ENCODE measurements around the gene SMYD4. TPM values are rescaled to one million over a fixed set of nuclear protein-coding genes. Genes with fewer than 3 reads are reported as not detected.
"Not testable (repeated sequence)": the region's sequence is repeated elsewhere in the genome, so short reads cannot be mapped to it uniquely, and the experiment has no call there.

Gene SMYD4
- total RNA-seq, 6 experiments from 2014 or later, result 6.3 to 10.3 (median 8.7) TPM

DNA sequence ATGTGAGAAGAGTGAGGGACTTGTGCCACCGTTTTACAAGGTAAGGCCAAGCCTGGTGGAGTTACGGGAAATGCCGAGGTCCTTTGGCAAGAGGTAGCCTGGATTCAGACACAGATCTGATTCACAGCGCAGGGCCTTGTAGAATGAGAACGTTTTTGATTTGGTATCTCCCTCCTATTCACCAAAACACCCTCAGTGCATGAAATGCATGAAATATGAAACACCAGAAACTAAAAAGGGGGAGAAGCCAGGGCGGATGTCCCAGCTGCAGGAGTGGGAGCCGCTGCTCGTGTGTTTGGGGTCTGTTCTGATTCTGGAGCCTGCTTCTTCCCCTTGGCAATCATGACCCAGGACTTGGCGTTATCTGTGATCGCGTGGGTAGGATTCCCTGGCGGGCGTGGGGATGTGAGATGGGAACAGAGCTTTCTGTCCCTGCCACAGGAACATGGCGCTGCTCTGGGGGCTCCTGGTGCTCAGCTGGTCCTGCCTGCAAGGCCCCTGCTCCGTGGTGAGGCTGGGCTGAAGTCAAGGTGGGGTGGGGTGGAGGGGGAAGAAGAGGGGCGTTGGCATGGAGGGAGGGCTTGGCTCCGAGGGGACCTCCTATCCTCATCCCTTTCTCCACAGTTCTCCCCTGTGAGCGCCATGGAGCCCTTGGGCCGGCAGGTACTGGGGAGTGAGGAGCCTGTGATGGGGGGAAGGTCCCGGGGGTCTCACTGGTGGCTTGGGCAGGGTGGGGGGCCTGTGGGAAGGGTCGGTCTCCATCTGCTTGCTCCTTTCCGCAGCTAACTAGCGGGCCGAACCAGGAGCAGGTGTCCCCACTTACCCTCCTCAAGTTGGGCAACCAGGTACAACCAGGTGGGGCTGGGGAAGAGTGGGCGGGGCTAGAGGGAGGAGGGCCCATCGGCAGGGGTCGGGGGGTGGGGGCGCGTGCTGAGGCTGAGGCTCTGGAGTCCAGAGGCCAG, 84.9 kb downstream of the SMYD4 start:
- TF ChIP-seq, protein P1, sequence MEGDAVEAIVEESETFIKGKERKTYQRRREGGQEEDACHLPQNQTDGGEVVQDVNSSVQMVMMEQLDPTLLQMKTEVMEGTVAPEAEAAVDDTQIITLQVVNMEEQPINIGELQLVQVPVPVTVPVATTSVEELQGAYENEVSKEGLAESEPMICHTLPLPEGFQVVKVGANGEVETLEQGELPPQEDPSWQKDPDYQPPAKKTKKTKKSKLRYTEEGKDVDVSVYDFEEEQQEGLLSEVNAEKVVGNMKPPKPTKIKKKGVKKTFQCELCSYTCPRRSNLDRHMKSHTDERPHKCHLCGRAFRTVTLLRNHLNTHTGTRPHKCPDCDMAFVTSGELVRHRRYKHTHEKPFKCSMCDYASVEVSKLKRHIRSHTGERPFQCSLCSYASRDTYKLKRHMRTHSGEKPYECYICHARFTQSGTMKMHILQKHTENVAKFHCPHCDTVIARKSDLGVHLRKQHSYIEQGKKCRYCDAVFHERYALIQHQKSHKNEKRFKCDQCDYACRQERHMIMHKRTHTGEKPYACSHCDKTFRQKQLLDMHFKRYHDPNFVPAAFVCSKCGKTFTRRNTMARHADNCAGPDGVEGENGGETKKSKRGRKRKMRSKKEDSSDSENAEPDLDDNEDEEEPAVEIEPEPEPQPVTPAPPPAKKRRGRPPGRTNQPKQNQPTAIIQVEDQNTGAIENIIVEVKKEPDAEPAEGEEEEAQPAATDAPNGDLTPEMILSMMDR (IDR thresholded peaks at IDR 0.05), result no peak
- DNase-seq, result no peak
- Mint-ChIP-seq H3K4me1 (ENCODE audit: low read depth) (no peaks in the 10 kb centered on the region), H3K36me3 (ENCODE audit: low read depth) (no peaks in the 10 kb centered on the region), H3K4me3 (no peak overlapping the region), H3K27me3 (ENCODE audit: insufficient read depth) (peaks cover 5% of the 10 kb centered on the region), H3K9me3 (peaks cover 4% of the 10 kb centered on the region; the same call in 1 of the 2 replicates), H3K27ac (no peak overlapping the region)

GRCh38 chr17:1743088-1743439, 86.6 kb downstream of the SMYD4 start:
- 0 out of 2 replicates have a peak, but pooled peaks cover 4% of the 10 kb centered on the region for H3K9me3 Mint-ChIP-seq
- 0 out of 2 replicates have a peak, but pooled peaks cover 1% of the 10 kb centered on the region for H3K36me3 Mint-ChIP-seq (ENCODE audit: low read depth)
- no peak overlapping the region for H3K4me3 Mint-ChIP-seq
- TF ChIP-seq, protein P1 (IDR thresholded peaks at IDR 0.05), result no peak
- no peak overlapping the region for H3K27ac Mint-ChIP-seq
- H3K27me3 Mint-ChIP-seq (ENCODE audit: insufficient read depth), result peaks cover 5% of the 10 kb centered on the region
- H3K4me1 Mint-ChIP-seq (ENCODE audit: low read depth), result no peaks in the 10 kb centered on the region
- DNase-seq, result no peak

DNA sequence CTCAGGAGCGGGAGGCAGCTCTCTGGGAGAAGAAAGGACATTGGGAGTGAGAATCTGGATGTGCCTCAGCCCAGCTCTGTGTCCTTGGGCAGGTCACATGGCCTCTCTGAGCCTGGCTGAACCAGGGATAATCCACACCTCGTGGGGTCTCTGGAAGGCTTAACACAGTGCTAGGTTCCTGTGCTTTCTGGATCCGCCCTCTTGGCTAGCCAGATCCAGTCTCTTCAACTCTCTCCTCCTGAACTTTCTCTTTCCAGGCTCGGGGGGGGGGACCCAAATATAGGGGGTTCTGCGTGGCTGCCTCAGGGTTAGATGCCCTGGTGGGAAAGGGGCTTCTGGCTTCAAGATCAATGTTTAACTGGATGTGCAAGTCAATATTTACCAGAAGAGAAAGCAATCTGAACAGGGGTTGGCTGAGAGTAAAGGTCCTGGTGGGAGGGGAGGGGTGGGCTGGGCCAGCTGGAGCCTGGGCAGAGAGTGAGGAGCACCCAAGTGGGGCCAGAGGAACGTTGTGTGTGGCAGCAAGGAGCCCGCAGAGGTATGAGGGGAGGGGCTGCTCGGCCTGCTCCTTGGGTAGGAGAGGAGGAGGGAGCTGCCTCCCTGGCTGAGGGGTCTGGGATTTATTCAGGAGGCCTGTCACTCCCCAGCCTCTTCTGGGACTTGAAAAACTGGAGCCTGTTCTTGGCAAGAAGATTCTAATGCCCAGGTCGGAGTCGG, 87.2 kb downstream of the SMYD4 start, which contains the start of gene SERPINF2:
TSS of gene SERPINF2 (plus strand) at position 501 of the 717 bp plus-strand sequence. CDS start 2,125 bp downstream, outside the sequence.
- TF ChIP-seq, protein P1 (IDR thresholded peaks at IDR 0.05), result no peak
- no peak for DNase-seq
- Mint-ChIP-seq H3K9me3 (0 out of 2 replicates have a peak, but pooled peaks cover 4% of the 10 kb centered on the region), H3K4me1 (ENCODE audit: low read depth) (no peaks in the 10 kb centered on the region), H3K27me3 (ENCODE audit: insufficient read depth) (peaks cover 5% of the 10 kb centered on the region), H3K4me3 (no peak within 1 kb of the TSS), H3K27ac (no peak within 1 kb of the TSS), H3K36me3 (ENCODE audit: low read depth) (0 out of 2 replicates have a peak, but pooled peaks cover 7% of the 10 kb centered on the region)

GRCh38 chr17:1741899-1742298, 87.8 kb downstream of the SMYD4 start:
- peaks cover 11% of the 10 kb centered on the region for H3K36me3 Mint-ChIP-seq (ENCODE audit: low read depth)
- not testable (repeated sequence) for H3K4me1 Mint-ChIP-seq (ENCODE audit: low read depth); H3K27ac Mint-ChIP-seq; H3K9me3 Mint-ChIP-seq; H3K27me3 Mint-ChIP-seq (ENCODE audit: insufficient read depth); DNase-seq; H3K4me3 Mint-ChIP-seq

- H3K27ac Mint-ChIP-seq, result no peak overlapping the region
- H3K36me3 Mint-ChIP-seq (ENCODE audit: low read depth), result peaks cover 18% of the 10 kb centered on the region
- peaks cover 8% of the 10 kb centered on the region for H3K27me3 Mint-ChIP-seq (ENCODE audit: insufficient read depth)
Observed at GRCh38 chr17:1737531-1738291, 92.0 kb downstream of the SMYD4 start.

More at GRCh38 chr17:1737531-1738291, 92.0 kb downstream of the SMYD4 start:
- DNase-seq, result no peak
- TF ChIP-seq, protein P1 (IDR thresholded peaks at IDR 0.05), result no peak
- Mint-ChIP-seq H3K4me3 (no peak overlapping the region), H3K9me3 (no peaks in the 10 kb centered on the region), H3K4me1 (ENCODE audit: low read depth) (no peaks in the 10 kb centered on the region)

Data from HFFc6 (cell line).